Activated T-helper 1 cell treated with anti-CD3 and anti-CD28 coated beads, Interleukin-2, amount 50 U/mL, for 16 hours (primary cell): Measurements from ENCODE around the gene SPSB3.
A peak's percentile ranks its signal among the peaks of the same experiment; 100 is the strongest.

ENCODE experiments used
- DNase-seq, 2 donors: peaks; one replicate each; pipeline ENCODE4 v3.0.0-alpha.2; 2020; ENCODE audit warnings: low read depth in 1 of 2, low spot score in 1 of 2

The SPSB3 gene

DNA sequence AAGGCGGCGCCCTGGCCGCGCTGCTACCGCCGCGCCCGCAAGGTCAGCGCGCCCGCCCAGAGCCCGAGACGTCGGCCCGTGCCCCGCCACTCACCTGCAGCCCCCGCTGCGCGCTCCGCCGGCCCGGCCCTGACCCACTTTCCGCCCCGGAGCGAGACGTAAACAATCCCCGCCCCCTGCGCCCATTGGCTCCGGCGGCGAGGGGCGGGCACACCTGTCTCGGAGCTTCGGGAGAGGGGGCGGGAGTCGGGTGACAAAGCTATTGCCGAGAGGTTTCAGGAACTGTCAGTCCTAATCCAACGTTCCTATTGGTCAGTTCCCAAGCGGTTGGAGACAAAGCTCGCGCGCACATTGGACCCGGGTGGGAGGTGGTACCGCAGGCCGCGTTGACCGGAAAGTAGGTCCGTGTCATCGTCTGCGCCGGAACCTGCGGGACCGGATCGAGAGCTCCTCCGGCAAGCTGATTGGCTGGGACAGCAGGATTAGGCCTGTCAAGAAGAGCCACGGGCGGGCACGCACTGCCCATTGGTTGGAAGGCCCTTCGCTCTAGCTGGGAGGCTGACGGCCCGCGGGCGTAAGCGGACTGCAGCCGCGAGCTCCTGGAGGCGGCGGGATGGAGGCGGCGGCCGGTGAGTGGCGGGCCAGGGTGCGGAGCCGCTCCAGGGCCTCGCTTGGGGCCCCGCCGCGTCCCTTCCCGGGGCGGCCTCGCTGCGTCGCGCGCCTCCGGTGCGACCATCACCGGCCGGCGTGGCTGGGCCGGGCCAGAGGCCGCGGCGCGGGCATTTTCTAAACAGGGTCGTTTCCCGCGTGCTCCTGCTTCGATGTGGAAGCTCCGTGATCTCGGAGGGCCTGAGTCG is at the start of gene SPSB3, which contains the start of gene NUBP2:
Gene SPSB3 (minus strand): TSS at position 164 of the 857 bp plus-strand sequence. CDS start 1,088 bp downstream, outside the sequence.
Gene NUBP2 (plus strand): TSS at position 553 of the 857 bp plus-strand sequence. CDS start 61 bp downstream, at position 614.
- DNase-seq, result peak; percentile 95 to 96

DNA sequence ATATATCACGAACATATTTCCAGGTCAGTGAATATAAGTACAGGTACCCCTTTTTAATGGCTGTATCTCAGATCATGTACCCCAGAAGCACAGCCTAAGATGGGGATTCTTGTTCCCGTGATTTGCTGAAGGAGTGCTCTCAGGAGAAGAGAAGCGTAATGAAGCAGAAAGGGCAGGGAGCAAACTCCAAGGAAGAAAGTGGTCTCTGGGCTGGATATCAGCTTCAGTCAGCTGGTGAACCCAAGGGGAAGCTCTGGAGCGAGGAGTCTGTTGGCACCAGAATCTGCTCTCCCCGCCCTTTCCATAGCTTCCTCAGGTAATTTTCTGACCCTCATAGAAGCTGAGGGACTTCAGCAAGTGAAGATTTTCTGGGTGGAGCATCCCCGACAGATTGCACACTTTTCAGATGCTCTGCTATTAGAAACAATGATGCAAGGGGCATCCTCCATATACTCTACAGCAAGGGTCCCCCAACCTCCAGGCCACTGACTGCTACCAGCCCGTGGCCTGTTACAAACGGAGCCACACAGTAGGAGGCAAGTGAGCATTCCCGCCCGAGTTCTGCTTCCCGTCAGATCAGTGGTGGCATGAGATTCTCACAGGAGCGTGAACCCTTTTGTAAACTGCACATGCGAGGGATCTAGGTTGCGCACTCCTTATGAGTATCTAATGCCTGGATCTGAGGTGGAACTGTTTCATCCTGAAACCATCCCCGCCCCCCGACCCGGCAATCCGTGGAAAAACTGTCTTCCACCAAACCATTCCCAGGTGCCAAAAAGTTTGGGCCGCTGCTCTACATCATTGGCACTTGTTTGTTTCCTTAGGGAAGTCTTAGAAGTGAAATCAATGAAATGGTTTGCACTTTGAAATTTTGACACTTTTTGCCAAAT is 49.1 kb upstream of the SPSB3 start:
- DNase-seq, result no peak

DNA sequence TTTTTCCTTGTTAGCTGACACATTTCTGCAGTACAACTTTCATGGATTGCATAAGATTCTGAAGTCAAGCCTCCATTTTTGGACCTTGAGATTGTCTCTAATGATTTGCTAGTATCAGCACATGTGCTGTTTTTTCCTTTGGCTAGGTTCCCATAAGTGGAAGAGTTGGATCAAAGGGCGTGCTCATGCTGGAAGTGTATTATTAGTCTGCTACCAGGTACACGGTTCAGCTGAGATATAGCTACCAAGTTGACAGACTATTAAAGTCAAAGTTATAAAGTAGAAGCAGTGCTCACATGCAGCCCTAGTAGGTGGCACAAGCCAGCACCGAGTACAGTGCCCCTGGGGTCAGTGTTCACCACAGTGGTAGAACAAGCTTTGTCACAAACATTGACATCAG is 47.8 kb upstream of the SPSB3 start:
- no peak for DNase-seq

DNA sequence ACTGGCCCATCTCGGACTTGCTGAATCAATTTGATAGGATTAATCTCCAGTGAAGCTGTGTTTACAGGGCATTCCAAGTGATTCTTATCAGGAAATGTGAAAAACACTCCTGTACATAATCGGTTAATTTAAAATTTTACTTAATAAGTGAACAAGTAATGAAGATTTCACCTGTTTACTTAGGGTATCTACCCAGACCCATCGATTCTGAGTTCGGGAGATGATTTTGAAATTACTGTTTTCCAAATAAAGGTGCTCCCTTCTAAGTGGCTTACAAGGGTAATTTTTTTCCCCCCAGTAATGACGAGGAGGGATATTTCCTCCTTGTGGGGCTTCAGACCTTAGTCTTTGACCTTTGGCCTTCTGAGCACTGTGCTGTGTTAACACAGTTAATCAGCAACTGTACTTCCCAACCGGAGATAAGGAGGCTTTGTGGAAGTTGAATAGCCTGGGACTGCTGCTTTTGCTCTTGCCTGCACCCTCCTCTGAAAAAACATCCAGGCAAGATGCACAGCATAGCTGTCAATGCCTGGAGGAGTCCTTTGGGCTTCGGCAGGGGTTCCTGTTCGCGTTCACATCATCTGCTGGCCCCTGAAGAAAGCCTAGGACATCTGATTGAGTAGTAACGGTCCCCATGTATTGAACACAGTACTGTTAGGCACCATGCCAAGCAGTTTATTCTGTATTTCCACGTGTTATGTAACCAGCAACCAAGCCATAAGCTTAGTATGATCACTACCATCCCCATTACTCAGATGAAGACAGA is 46.5 kb upstream of the SPSB3 start:
- DNase-seq, result no peak

DNA sequence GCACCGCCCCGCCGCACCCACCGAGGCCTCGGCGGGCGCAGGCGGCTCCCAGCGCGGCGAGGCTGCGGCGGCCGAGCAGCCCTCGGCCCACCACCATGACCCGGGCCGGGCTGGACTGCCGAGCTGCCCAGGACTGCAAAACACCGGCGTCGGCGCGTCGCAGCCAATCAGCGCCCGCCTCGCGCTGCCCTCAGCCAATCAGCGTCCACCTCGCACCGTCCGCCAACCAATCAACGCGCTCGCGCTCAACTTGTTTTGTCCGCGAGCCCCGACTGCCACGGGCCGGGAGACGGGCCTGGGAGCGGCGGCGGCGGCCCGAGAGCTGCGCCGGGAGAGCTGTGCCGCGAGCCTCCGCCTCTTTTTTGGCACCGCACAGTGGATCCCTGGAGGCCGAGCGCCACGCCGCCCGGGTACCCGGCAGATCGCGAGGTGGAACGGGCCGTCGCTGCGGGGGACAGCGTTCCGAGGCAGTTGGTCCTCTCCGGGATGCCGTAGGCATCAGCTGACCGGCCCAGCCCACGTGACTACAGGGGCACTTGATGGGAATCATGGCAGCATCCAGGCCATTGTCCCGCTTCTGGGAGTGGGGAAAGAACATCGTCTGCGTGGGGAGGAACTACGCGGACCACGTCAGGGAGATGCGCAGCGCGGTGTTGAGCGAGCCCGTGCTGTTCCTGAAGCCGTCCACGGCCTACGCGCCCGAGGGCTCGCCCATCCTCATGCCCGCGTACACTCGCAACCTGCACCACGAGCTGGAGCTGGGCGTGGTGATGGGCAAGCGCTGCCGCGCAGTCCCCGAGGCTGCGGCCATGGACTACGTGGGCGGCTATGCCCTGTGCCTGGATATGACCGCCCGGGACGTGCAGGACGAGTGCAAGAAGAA is 44.6 kb upstream of the SPSB3 start, which contains the start of the genes FAHD1 and HAGH:
Gene FAHD1 (plus strand): TSS at position 516 of the 883 bp plus-strand sequence. CDS start 33 bp downstream, at position 549.
Gene HAGH (minus strand): TSS at position 135 of the 883 bp plus-strand sequence. CDS start 38 bp downstream, at position 97.
- peak; percentile 82 to 83 for DNase-seq

DNA sequence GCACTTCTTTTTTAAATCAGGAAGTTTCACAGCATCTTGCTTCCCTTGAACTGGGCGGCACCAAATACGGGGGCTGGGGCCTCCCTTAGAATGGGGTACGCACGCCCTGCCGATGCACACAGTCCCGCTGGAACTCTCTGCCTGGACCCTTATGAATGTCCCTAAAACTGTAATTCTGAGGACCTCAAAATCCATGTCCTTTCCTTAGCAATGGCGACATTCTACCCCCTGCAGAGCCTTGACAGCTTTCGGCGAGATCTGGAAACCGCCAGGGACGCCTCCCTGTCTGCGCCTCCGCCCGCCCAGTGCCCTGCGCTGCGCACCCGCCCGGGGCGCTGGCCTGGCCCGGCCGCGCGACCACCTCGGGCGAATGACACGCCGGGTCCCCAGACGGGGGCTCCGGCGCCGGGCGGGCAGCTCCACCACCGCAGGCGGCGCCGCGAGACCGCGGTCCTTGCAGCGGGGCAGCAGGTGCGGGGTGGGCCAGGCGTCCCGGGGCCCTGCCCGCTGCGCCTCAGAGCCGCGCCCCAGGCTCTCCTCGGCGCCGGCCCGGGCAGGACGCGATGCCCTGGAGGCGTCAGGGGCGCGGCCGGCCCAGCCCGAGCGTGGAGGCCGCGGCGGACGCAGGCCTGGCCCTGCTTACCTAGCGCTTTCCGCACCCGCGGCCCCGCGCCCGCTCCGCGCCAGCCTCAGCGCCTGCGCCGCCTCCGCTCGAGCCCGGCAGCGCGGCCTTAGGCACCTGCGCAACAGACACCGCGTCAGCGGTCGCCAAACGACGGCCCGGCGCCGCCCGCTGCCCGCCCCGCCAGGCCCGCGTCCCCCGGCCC is 43.7 kb upstream of the SPSB3 start:
- DNase-seq, result peak; percentile 32 to 46

DNA sequence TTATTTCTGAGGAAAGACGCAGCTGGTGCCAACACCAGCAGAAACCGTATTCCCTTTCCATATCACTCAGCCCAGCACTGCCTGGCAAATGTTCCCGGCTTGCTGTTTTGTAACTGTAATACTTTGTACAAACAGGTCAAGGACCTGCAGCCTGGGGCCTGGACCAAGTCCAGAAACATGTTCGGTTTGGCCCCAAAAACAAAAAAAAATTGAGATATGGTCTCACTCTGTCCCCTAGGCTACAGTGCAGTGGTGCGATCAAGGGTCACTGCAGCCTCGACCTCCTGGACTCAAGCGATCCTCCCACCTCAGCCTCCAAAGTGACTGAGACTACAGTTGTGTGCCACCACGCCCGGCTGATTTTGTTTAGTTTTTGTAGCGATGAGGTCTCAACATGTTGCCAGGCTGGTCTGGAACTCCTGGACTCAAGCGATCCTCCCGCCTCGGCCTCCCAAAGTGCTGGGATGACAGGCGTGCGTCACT is 43.1 kb upstream of the SPSB3 start:
- DNase-seq, result no peak

DNA sequence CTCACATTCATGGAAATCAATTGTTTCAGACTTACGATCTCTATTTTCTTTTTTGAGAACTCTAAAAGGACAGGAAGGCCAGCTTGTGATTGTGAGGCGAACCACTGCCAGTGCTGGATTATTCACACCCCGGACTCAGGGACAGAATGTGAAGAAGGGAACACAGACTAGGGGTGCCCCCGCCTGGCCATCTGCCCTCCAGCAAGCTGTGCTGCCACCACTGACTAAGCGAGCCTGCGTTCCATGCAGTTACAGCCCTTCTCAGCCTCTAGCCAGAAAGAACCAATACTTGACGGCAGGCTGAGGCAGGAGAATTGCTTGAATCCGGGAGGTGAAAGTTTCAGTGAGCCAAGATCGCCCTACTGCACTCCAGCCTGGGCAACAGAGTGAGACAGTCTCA is 41.5 kb upstream of the SPSB3 start:
- DNase-seq, result no peak

DNA sequence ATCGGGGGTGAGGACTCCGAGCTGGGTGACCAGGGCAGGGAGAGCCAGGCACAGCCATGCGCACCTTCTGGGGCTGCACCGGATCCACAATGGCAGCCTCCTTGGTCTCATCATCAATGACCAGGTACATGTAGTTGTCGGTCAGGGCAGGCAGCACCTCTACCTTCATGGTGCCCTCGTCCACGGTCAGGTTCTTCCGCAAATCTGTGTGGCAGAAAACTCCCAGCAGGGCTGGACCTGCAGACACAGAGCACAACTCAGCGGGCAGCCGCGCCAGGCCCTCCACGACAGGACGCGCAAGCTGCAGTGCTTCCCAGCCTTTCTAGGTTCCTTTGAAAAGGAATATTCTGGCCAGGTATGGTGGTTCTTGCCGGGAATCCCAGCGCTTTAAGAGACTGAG is 40.4 kb upstream of the SPSB3 start:
- DNase-seq, result no peak

DNA sequence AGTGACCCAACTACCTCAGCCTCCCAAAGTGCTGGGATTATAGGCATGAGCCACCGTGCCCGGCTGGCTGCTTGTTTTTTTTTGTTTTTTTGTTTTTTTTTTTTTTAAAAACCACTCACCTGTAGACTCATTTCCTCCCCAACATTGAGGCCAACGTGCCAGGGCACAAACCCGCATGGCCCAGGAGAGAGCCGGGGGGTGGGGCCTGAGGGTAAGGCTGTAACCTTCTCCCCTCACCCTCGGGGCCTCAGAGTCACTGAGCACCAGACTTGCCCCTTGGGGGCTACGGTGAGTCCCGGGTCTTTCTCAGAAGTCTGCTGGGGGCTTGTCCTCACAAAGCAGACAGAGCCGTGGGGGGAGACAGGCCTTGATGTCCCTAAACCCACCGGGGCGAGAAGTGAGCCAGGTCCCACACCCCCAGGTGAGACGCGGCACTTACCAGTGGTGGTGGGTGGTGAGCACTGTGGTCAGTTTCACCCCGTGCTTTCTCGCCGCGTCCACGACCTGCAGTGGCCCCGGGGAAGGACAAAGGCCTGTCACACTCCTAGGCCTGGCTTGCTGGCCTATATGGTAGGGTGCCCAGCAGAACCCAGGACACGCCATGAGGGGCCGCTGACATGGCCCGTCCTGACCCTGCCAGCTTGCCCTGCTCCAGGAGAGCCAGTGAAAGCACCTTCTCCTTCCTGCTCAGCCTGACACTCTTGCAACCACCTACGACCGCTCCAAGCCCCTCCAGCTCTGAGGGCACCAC is 39.7 kb upstream of the SPSB3 start:
- no peak for DNase-seq

DNA sequence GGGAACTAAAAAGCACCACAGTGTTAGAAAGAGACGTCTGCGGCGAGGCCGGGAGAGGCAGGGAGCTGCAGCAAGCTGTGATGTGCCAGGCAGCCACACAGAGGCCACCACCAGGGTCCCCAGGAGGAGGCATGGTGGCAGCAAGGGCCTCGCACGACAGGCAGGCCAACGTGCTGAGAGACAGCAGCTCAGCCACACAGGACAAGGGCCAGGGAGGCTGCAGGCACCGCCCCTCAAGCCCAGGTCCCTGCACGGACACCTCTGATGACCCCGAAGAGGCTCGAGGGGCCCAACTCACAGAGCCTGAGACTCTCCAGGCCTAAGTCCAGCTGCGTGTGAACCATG is 38.5 kb upstream of the SPSB3 start:
- no peak for DNase-seq

DNA sequence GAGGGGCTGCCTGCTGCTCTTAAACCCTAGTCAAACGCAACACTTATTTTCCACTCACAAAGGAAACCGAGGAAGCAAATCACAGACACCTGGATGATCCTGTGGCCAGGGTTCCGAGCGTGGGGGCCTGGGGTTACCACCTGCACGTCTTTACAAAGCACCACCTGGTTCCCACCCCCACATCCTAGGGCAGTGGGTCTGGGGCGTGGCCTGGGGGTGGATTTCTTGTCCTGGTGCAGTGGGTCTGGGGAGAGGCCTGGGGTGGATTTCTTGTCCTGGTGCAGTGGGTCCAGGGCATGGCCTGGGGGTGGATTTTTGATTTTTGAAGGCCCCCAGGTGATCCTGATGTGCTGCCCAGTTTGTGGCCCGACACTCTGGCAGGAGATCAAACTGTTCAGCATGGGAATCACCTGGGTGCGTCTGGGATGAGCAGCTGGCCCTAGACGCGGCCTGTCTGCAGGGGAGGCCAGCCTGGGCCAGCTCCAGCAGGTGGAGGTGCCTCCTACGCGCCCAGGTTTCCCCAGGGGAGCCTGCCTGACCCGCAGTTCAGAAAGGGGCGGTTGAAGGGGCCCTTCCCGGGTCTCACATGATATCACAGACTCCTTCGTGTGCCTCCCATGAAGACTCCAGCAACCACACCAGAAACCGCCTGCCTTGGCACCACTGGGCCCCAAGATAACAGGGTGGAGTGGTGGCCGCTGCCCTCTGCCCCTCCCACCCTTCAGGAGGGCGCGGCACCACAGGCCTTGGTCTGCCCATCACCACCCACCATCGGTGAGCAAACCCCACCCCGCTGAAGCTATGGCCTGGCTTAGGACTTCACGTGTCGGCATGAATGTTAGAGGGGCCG is 38.0 kb upstream of the SPSB3 start:
- no peak for DNase-seq

DNA sequence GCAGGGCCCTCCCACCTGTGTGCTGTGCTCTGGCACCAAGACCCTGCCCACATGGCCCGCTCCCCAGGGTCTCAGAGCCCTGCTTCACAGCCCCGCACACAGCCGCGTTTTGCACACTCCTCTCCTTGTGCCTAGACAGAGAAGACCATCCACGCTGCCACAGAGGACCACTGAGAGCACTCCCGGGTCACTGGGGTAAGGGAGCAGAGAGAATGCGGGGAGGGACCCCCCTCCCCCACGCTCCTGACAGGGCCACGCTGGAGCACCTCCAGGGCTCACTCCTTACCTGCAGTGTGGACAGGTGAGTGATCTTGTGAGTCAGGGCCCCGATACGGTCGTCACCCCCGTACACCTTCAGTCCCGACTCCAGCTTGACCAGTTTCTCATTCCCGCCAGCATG is 37.2 kb upstream of the SPSB3 start:
- no peak for DNase-seq

DNA sequence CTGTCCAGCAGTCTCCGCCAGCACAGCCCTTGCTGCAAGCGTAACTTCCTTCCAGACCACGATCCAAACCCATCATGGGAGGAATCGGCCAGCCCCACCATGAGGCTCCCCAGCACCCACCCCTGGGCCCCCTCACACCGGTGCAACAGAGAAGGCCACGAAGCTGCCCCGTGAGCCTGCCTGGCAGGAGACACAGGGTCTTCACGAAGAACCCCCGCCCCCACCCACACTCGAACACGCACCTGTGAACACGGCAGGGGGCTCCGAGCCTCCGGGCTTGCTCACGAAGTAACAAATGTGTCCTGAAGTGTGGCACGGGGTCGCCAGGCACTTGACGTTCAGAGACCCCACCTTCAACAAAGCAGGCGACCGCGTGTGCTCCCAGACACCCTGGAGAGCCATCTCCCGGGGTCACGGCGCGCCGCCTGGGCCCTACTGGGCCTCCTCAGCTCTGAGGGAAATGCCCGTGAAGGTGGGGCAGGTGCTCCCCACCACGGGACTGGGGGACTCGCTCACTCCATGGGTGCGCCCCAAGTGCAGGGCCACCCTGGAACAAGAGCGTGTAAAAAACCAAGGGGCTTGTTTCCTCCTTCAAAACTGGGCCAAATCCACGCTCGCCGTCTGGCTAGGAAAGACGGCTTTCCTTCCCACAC is 36.6 kb upstream of the SPSB3 start:
- no peak for DNase-seq

DNA sequence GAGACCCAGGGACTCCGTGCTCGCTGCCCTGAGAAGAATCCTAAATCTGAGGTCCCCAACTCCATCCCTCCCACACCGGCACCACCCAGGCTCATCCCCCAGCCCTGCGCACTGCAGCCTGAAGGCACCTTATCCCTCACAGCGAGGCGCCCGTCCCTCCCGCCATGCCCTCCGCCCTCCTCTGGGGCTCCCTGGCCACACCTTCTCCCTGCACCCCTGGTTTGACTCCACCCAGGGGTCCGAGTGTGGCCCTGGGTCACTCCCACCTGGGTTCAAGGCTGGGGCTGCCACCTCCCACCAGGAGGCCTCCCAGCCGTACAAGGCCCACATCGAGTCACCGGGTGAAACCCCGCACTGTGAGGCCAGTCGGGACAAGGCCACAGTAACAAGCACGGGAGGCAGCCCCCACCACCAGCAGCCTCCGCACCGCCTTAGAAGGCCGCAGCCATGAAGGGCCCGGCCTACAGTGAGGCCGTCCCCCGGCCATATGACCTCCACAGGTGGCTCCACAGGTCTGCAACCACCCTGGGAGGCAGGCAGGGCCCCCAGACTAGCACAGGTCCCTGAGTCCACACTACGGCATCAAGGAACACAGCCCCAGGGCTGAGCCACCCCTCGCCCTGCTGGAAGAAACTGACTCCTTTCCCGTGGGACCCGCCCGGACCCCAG is 36.0 kb upstream of the SPSB3 start:
- DNase-seq, result no peak

DNA sequence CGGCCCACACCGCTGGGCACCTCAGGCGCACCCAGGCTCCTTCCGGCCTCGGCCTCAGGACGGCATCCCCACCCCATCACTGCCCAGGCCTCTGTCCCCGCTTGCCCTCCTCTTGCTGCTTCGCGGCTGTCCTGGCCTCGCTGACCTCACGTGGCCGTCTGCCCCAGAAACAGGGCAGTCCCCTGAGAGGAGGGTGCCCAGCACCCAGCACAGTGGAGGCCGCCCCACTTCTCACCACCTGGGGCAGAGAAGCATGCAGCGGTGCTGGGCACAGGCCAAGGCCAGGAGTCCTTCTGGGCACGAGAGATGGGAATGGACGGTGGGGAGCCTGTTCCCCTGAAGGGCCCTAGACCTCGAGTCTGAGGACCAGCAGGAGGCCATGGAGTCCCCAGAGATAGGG is 35.3 kb upstream of the SPSB3 start:
- DNase-seq, result no peak

DNA sequence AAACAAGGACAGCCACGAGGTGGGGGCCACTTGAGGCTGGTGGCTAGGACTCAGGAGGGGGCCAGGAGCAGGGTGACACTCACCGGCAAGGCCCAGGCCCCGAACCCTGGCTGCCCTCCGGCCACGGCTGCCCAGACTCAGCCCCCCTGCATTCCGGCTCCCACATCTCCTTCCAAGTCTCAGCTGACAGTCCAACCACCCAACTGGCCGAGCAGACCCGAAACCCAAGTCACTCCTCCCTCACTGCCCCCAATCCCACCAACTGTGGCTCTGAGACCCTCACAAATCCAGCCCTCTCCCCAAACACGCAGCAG is 34.9 kb upstream of the SPSB3 start:
- DNase-seq, result no peak
